HCEC 1CT (cell line): ENCODE results near the gene LOXL4.
"Not testable (repeated sequence)": the region's sequence is repeated elsewhere in the genome, so short reads cannot be mapped to it uniquely, and the experiment has no call there.

Experiments used
- DNase-seq: peaks from one replicate; pipeline ENCODE4 v3.0.0-alpha.2; 2017

Gene LOXL4

GRCh38 chr10:98240524-98240923, 27.5 kb downstream of the LOXL4 start:
- no peak for DNase-seq

- no peak for DNase-seq
Measured at GRCh38 chr10:98238391-98238790, 29.6 kb downstream of the LOXL4 start.

GRCh38 chr10:98236862-98237261, 31.1 kb downstream of the LOXL4 start:
- no peak for DNase-seq

- no peak for DNase-seq
Measured at GRCh38 chr10:98235846-98236245, 32.1 kb downstream of the LOXL4 start.

- no peak for DNase-seq
Measured at GRCh38 chr10:98231417-98231816, 36.6 kb downstream of the LOXL4 start.

- DNase-seq, result not testable (repeated sequence)
Measured at GRCh38 chr10:98228266-98228665, 39.7 kb downstream of the LOXL4 start.

GRCh38 chr10:98227713-98228112, 40.3 kb downstream of the LOXL4 start:
- DNase-seq, result not testable (repeated sequence)

GRCh38 chr10:98226508-98227144, 41.4 kb downstream of the LOXL4 start:
- DNase-seq, result no peak

- DNase-seq, result peak; percentile 31
Measured at GRCh38 chr10:98224996-98225395, 43.0 kb downstream of the LOXL4 start.

- DNase-seq, result peak; percentile 83
Measured at GRCh38 chr10:98224509-98224908, 43.5 kb downstream of the LOXL4 start.

- no peak for DNase-seq
Measured at GRCh38 chr10:98223874-98224273, 44.1 kb downstream of the LOXL4 start.

GRCh38 chr10:98217801-98218200, 50.2 kb downstream of the LOXL4 start:
- no peak for DNase-seq

- no peak for DNase-seq
Measured at GRCh38 chr10:98215373-98215772, 52.6 kb downstream of the LOXL4 start.

- DNase-seq, result no peak
Measured at GRCh38 chr10:98213740-98214139, 54.3 kb downstream of the LOXL4 start.

GRCh38 chr10:98212196-98212595, 55.8 kb downstream of the LOXL4 start:
- no peak for DNase-seq

- no peak for DNase-seq
Measured at GRCh38 chr10:98209441-98209840, 58.6 kb downstream of the LOXL4 start.

- DNase-seq, result peak; percentile 40
Measured at GRCh38 chr10:98208925-98209324, 59.1 kb downstream of the LOXL4 start.

- DNase-seq, result no peak
Measured at GRCh38 chr10:98205351-98205750, 62.6 kb downstream of the LOXL4 start.

GRCh38 chr10:98202378-98202777, 65.6 kb downstream of the LOXL4 start:
- no peak for DNase-seq

- DNase-seq, result no peak
Measured at GRCh38 chr10:98201760-98202159, 66.2 kb downstream of the LOXL4 start.
